Germinal center (tissue), 1 donor: Measurements from ENCODE around the gene PRKN.

Experiments
- DNase-seq: peaks from one replicate; pipeline ENCODE4 v3.0.0; 2012; ENCODE audit warnings: mixed read lengths, low spot score

The PRKN gene

GRCh38 chr6:161443848-161444247 lies 1283.7 kb downstream of the PRKN start:
- DNase-seq, result no peak

- DNase-seq, result no peak
Measured at GRCh38 chr6:161442420-161442819, 1285.1 kb downstream of the PRKN start.

- DNase-seq, result no peak
Measured at GRCh38 chr6:161440299-161440698, 1287.3 kb downstream of the PRKN start.

- DNase-seq, result no peak
Measured at GRCh38 chr6:161439093-161439492, 1288.5 kb downstream of the PRKN start.

- no peak for DNase-seq
Measured at GRCh38 chr6:161438430-161439030, 1289.0 kb downstream of the PRKN start.

GRCh38 chr6:161437851-161438250 lies 1289.7 kb downstream of the PRKN start:
- no peak for DNase-seq

GRCh38 chr6:161436106-161436876 lies 1291.3 kb downstream of the PRKN start:
- no peak for DNase-seq

GRCh38 chr6:161435748-161436070 lies 1291.9 kb downstream of the PRKN start:
- DNase-seq, result no peak

GRCh38 chr6:161434921-161435747 lies 1292.4 kb downstream of the PRKN start:
- no peak for DNase-seq

GRCh38 chr6:161434350-161434749 lies 1293.2 kb downstream of the PRKN start:
- no peak for DNase-seq

GRCh38 chr6:161432546-161432945 lies 1295.0 kb downstream of the PRKN start:
- DNase-seq, result no peak

GRCh38 chr6:161429921-161430490 lies 1297.6 kb downstream of the PRKN start:
- no peak for DNase-seq

- no peak for DNase-seq
Measured at GRCh38 chr6:161424421-161424820, 1303.1 kb downstream of the PRKN start.

GRCh38 chr6:161422710-161423680 lies 1304.6 kb downstream of the PRKN start:
- no peak for DNase-seq

- peak; percentile 19 for DNase-seq
Measured at GRCh38 chr6:161418463-161418945, 1309.1 kb downstream of the PRKN start.

GRCh38 chr6:161417717-161418462 lies 1309.7 kb downstream of the PRKN start:
- DNase-seq, result no peak

- DNase-seq, result no peak
Measured at GRCh38 chr6:161415302-161415855, 1312.2 kb downstream of the PRKN start.

GRCh38 chr6:161414707-161415106 lies 1312.9 kb downstream of the PRKN start:
- no peak for DNase-seq

- DNase-seq, result no peak
Measured at GRCh38 chr6:161414180-161414579, 1313.4 kb downstream of the PRKN start.

- no peak for DNase-seq
Measured at GRCh38 chr6:161413355-161413771, 1314.2 kb downstream of the PRKN start.
